GM08714 (cell line): Measurements from ENCODE around the gene WFIKKN2.

ENCODE experiments used
- H3K4me3 ChIP-seq: fragments of 200-500 bp; sonication (Bioruptor generic); 2 replicates; pipeline ENCODE4 v1.5.1; 2014; ENCODE audit warnings: mild to moderate bottlenecking, low read length, inconsistent platforms
- ZNF274 ChIP-seq: IDR thresholded peaks from 2 replicates; pipeline ENCODE4 v1.6.1; 2012; ENCODE audit warnings: mild to moderate bottlenecking, low read depth, low read length

WFIKKN2 gene

GRCh38 chr17:50837286-50837979, 2.0 kb downstream of the WFIKKN2 start:
- TF ChIP-seq ZNF274: no peak
- H3K4me3 ChIP-seq: no peak overlapping the region

GRCh38 chr17:50837980-50838954, 2.9 kb downstream of the WFIKKN2 start:
- TF ChIP-seq ZNF274: no peak
- H3K4me3 ChIP-seq: no peak overlapping the region

- no peak for TF ChIP-seq ZNF274
- H3K4me3 ChIP-seq: no peak overlapping the region
These were observed 4.4 kb downstream of the WFIKKN2 start for GRCh38 chr17:50839591-50840310.

GRCh38 chr17:50840311-50840851, 5.0 kb downstream of the WFIKKN2 start:
- TF ChIP-seq ZNF274: no peak
- H3K4me3 ChIP-seq: no peak overlapping the region

- no peak overlapping the region for H3K4me3 ChIP-seq
- no peak for TF ChIP-seq ZNF274
These were observed 6.0 kb downstream of the WFIKKN2 start for GRCh38 chr17:50841277-50841948.

GRCh38 chr17:50841949-50842354, 6.6 kb downstream of the WFIKKN2 start:
- no peak for TF ChIP-seq ZNF274
- H3K4me3 ChIP-seq: no peak overlapping the region

GRCh38 chr17:50842506-50843149, 7.2 kb downstream of the WFIKKN2 start:
- H3K4me3 ChIP-seq: no peak overlapping the region
- no peak for TF ChIP-seq ZNF274

GRCh38 chr17:50843150-50843905, 7.9 kb downstream of the WFIKKN2 start:
- no peak overlapping the region for H3K4me3 ChIP-seq
- no peak for TF ChIP-seq ZNF274

GRCh38 chr17:50844117-50844700, 8.8 kb downstream of the WFIKKN2 start:
- no peak for TF ChIP-seq ZNF274
- no peak overlapping the region for H3K4me3 ChIP-seq

- H3K4me3 ChIP-seq: no peak overlapping the region
- no peak for TF ChIP-seq ZNF274
These were observed 10.1 kb downstream of the WFIKKN2 start for GRCh38 chr17:50845240-50846147.

GRCh38 chr17:50847566-50847965, 12.2 kb downstream of the WFIKKN2 start:
- no peak overlapping the region for H3K4me3 ChIP-seq

More at GRCh38 chr17:50847566-50847965, 12.2 kb downstream of the WFIKKN2 start:
- TF ChIP-seq ZNF274: no peak
